ENCODE measurements around the gene SRD5A1.

- TF ChIP-seq CTCF (IDR thresholded peaks at IDR 0.05; ENCODE audit: insufficient read depth, low read length): no peak
- TF ChIP-seq GABPA (IDR thresholded peaks at IDR 0.05; ENCODE audit: low read depth): no peak
- TF ChIP-seq REST (IDR thresholded peaks at IDR 0.05; ENCODE audit: insufficient replicate concordance, low read depth): no peak
Observed at GRCh38 chr5:6717247-6717646, 84.0 kb downstream of the SRD5A1 start.

All from HL-60 (cell line).